GM12878 (cell line): ENCODE data around the gene SKIL. TPM values are rescaled to one million over a fixed set of nuclear protein-coding genes. Genes with fewer than 3 reads are reported as not detected.

Source experiments
- CBX5 ChIP-seq: sonication (generic); IDR thresholded peaks from 2 replicates; pipeline ENCODE4 v1.6.1; 2016; ENCODE audit warnings: low read depth, moderate library complexity, mild to moderate bottlenecking, inconsistent platforms
- FOXK2 ChIP-seq: fragments of 450-650 bp; IDR thresholded peaks from 2 replicates; pipeline ENCODE4 v1.6.1; 2017; ENCODE audit warnings: mild to moderate bottlenecking, moderate library complexity
- JUNB ChIP-seq: IDR thresholded peaks from 2 replicates; pipeline ENCODE4 v1.6.1; 2016; ENCODE audit warnings: antibody characterized with exemption, mild to moderate bottlenecking
- NFYB ChIP-seq: IDR thresholded peaks from 2 replicates; pipeline ENCODE4 v1.6.1; 2011; ENCODE audit warnings: low read depth, mild to moderate bottlenecking, low read length, improper control_type of control experiment, moderate library complexity; ENCODE audit not compliant: insufficient read depth
- POLR2A ChIP-seq: IDR thresholded peaks from 2 replicates; pipeline ENCODE4 v1.6.1; 2011; ENCODE audit warnings: low read depth, mild to moderate bottlenecking, low read length
- POU2F2 ChIP-seq: IDR thresholded peaks from 3 replicates; pipeline ENCODE4 v1.6.1; 2011; ENCODE audit warnings: low read depth, mild to moderate bottlenecking, low read length, borderline replicate concordance
- SP1 ChIP-seq: IDR thresholded peaks from one replicate; pipeline ENCODE4 v1.6.1; 2011; ENCODE audit warnings: low read depth, low read length
- SREBF2 ChIP-seq: IDR thresholded peaks from 2 replicates; pipeline ENCODE4 v1.6.1; 2012; ENCODE audit warnings: mild to moderate bottlenecking, low read length
- TARDBP ChIP-seq: IDR thresholded peaks from 2 replicates; pipeline ENCODE4 v1.6.1; 2016; ENCODE audit warnings: borderline replicate concordance
- TBL1XR1 ChIP-seq: IDR thresholded peaks from 2 replicates; pipeline ENCODE4 v1.6.1; 2012; ENCODE audit warnings: low read depth, low read length, improper control_type of control experiment
- YBX1 ChIP-seq: fragments of 450-650 bp; IDR thresholded peaks from 2 replicates; pipeline ENCODE4 v1.6.1; 2016; ENCODE audit warnings: antibody characterized with exemption
- ZNF384 ChIP-seq: IDR thresholded peaks from 2 replicates; pipeline ENCODE4 v1.6.1; 2012; ENCODE audit warnings: low read depth, mild to moderate bottlenecking, low read length, improper control_type of control experiment, borderline replicate concordance
- ZZZ3 ChIP-seq: IDR thresholded peaks from 2 replicates; pipeline ENCODE4 v1.6.1; 2011; ENCODE audit warnings: low read depth; ENCODE audit not compliant: control insufficient read depth, insufficient read length
- polyA plus RNA-seq, 11 experiments: library from polyadenylated mRNA; depleted of rRNA in 4 of 11; unstranded in 6 of 11; stranded (reverse) in 5 of 11; fragments of >200 nt; fragmentation: Nextera tagmentation in 4 of 11; fragmentation: Illumina TruSeq in 1 of 11; extraction: Ambion mirVana in 4 of 11; extraction: Trizol in 1 of 11; gene quantifications; 1 replicate in 1 of 11; 2 replicates in 10 of 11; pipeline versions ENCODE4 v1.2.1 to v1.2.3, GENCODE V29; 2011 to 2016; ENCODE audit warnings: inconsistent platforms in 2 of 11, missing spikeins in 2 of 11, low read depth in 1 of 11
- total RNA-seq, 4 experiments: library from RNA; depleted of rRNA in 3 of 4; stranded (reverse); fragments of >200 nt in 3 of 4; fragmentation: Illumina TruSeq in 1 of 4; extraction: Trizol in 1 of 4; gene quantifications; 2 replicates each; pipeline versions ENCODE4 v1.2.1 to v1.2.3, GENCODE V29; 2013 to 2021
- TF ChIP-seq, protein P1 (sequence below): fragments of 450-650 bp; IDR thresholded peaks from 2 replicates; pipeline ENCODE4 v1.6.1; 2016; ENCODE audit warnings: mild to moderate bottlenecking
- TF ChIP-seq, protein P2 (sequence below): IDR thresholded peaks from 2 replicates; pipeline ENCODE4 v1.6.1; 2012; ENCODE audit warnings: low read depth, low read length, improper control_type of control experiment
- TF ChIP-seq, protein P3 (sequence below): fragments of 450-650 bp; IDR thresholded peaks from 2 replicates; pipeline ENCODE4 v1.6.1; 2018; ENCODE audit warnings: borderline replicate concordance, mild to moderate bottlenecking; ENCODE audit not compliant: partially characterized antibody
- TF ChIP-seq, protein P4 (sequence below): IDR thresholded peaks from 2 replicates; pipeline ENCODE4 v1.6.1; 2012; ENCODE audit warnings: mild to moderate bottlenecking, low read depth, low read length
- TF ChIP-seq, protein P5 (sequence below): IDR thresholded peaks from 2 replicates; pipeline ENCODE4 v1.6.1; 2012; ENCODE audit warnings: low read depth, low read length, improper control_type of control experiment

SKIL gene
- total and polyA plus RNA-seq, 10 of the 15 experiments (the other 5 are each of a cell fraction or from before 2014, with no cell fraction given): 2.7 to 14.8 (median 6.7) TPM

DNA sequence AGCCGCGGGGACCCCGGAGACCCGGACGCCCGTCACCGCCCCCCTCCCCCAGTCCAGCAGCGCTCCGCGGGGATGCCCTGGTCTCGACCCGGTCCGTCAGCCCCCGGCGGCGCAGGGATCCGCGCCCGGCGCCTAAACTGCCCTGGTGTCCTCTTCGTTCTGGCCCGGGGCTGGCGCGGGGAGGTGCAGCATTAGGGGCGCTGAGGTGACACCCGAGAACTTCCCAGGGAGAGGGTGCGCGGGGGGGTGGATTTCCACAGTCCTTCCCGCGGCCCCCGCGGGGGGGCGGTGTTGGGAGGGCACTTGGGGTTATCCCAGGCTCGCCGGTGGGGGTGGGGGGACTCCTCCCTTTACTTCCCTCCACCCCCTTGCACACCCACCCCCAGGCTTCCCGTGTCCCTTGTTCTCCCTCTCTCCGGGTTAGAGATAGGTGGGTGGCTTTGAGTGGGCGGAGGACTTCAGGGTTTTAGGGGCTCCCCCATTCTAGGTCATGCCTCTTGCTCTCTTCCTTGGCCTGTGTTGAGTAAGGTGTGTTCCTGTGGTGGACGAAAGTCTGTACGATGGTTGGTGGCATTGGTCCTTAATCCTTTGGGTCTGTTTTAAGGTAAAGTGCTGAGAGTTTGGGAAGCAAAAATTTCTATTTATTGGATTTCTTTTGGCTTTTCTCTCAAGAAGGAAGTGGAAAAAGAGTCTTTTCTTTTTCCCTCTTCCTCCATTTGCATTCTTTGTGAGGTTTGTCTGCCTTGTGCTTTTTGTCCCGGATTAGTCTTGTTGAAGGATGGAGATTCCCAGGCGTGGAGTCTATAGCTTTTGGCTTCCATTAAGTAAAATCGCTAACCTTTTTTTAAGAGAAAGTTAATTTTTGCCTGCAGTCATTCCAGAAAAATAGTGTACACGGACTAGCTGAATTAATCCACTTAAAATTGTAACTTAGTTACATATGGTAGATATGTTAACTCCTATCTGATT, 811 bp downstream of the SKIL start (continued):
- TF ChIP-seq, protein P1, sequence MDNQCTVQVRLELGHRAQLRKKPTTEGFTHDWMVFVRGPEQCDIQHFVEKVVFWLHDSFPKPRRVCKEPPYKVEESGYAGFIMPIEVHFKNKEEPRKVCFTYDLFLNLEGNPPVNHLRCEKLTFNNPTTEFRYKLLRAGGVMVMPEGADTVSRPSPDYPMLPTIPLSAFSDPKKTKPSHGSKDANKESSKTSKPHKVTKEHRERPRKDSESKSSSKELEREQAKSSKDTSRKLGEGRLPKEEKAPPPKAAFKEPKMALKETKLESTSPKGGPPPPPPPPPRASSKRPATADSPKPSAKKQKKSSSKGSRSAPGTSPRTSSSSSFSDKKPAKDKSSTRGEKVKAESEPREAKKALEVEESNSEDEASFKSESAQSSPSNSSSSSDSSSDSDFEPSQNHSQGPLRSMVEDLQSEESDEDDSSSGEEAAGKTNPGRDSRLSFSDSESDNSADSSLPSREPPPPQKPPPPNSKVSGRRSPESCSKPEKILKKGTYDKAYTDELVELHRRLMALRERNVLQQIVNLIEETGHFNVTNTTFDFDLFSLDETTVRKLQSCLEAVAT: 0 out of 2 replicates have a peak, but pooled peaks have one; percentile 34
- TF ChIP-seq SREBF2 (no peak), SP1 (no peak), YBX1 (no peak), ZZZ3 (no peak), JUNB (no peak), TBL1XR1 (peak; percentile 41; the same call in 1 of the 2 replicates), TARDBP (no peak), FOXK2 (no peak), ZNF384 (no peak), CBX5 (no peak), NFYB (no peak), POLR2A (peak; percentile 2; the same call in 1 of the 2 replicates), POU2F2 (0 out of 3 replicates have a peak, but pooled peaks have one; percentile 5)
- TF ChIP-seq, protein P2, sequence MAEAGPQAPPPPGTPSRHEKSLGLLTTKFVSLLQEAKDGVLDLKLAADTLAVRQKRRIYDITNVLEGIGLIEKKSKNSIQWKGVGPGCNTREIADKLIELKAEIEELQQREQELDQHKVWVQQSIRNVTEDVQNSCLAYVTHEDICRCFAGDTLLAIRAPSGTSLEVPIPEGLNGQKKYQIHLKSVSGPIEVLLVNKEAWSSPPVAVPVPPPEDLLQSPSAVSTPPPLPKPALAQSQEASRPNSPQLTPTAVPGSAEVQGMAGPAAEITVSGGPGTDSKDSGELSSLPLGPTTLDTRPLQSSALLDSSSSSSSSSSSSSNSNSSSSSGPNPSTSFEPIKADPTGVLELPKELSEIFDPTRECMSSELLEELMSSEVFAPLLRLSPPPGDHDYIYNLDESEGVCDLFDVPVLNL: no peak
- TF ChIP-seq, protein P3, sequence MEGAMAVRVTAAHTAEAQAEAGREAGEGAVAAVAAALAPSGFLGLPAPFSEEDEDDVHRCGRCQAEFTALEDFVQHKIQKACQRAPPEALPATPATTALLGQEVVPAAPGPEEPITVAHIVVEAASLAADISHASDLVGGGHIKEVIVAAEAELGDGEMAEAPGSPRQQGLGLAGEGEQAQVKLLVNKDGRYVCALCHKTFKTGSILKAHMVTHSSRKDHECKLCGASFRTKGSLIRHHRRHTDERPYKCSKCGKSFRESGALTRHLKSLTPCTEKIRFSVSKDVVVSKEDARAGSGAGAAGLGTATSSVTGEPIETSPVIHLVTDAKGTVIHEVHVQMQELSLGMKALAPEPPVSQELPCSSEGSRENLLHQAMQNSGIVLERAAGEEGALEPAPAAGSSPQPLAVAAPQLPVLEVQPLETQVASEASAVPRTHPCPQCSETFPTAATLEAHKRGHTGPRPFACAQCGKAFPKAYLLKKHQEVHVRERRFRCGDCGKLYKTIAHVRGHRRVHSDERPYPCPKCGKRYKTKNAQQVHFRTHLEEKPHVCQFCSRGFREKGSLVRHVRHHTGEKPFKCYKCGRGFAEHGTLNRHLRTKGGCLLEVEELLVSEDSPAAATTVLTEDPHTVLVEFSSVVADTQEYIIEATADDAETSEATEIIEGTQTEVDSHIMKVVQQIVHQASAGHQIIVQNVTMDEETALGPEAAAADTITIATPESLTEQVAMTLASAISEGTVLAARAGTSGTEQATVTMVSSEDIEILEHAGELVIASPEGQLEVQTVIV: no peak
- TF ChIP-seq, protein P4, sequence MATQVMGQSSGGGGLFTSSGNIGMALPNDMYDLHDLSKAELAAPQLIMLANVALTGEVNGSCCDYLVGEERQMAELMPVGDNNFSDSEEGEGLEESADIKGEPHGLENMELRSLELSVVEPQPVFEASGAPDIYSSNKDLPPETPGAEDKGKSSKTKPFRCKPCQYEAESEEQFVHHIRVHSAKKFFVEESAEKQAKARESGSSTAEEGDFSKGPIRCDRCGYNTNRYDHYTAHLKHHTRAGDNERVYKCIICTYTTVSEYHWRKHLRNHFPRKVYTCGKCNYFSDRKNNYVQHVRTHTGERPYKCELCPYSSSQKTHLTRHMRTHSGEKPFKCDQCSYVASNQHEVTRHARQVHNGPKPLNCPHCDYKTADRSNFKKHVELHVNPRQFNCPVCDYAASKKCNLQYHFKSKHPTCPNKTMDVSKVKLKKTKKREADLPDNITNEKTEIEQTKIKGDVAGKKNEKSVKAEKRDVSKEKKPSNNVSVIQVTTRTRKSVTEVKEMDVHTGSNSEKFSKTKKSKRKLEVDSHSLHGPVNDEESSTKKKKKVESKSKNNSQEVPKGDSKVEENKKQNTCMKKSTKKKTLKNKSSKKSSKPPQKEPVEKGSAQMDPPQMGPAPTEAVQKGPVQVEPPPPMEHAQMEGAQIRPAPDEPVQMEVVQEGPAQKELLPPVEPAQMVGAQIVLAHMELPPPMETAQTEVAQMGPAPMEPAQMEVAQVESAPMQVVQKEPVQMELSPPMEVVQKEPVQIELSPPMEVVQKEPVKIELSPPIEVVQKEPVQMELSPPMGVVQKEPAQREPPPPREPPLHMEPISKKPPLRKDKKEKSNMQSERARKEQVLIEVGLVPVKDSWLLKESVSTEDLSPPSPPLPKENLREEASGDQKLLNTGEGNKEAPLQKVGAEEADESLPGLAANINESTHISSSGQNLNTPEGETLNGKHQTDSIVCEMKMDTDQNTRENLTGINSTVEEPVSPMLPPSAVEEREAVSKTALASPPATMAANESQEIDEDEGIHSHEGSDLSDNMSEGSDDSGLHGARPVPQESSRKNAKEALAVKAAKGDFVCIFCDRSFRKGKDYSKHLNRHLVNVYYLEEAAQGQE: no peak
- TF ChIP-seq, protein P5, sequence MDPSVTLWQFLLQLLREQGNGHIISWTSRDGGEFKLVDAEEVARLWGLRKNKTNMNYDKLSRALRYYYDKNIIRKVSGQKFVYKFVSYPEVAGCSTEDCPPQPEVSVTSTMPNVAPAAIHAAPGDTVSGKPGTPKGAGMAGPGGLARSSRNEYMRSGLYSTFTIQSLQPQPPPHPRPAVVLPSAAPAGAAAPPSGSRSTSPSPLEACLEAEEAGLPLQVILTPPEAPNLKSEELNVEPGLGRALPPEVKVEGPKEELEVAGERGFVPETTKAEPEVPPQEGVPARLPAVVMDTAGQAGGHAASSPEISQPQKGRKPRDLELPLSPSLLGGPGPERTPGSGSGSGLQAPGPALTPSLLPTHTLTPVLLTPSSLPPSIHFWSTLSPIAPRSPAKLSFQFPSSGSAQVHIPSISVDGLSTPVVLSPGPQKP: no peak
